SKM-1 treated with dmso at 0.1 percent for 144 hours (cell line): ENCODE measurements around the gene CEP290.
A peak's percentile ranks its signal among the peaks of the same experiment; 100 is the strongest.

ENCODE experiments used
- DNase-seq: peaks from one replicate; lab custom pipeline; 2025; ENCODE audit not compliant: unreplicated experiment; lab: John Stamatoyannopoulos, UW

CEP290 gene

GRCh38 chr12:88141774-88142609 is at the start of gene CEP290, which contains the start of gene TMTC3:
Gene CEP290 (minus strand): TSS chr12:88142088. CDS start chr12:88141307, 781 bp downstream.
Gene TMTC3 (plus strand): TSS chr12:88142307. CDS start chr12:88148316, 6,009 bp downstream.
- DNase-seq: peak; percentile 85

- no peak for DNase-seq
These were observed 46.3 kb upstream of the CEP290 start for GRCh38 chr12:88188180-88188579.

- DNase-seq: no peak
These were observed 45.7 kb upstream of the CEP290 start for GRCh38 chr12:88187571-88187970.

- DNase-seq: no peak
These were observed 44.1 kb upstream of the CEP290 start for GRCh38 chr12:88185988-88186387.

- DNase-seq: no peak
These were observed 43.4 kb upstream of the CEP290 start for GRCh38 chr12:88185279-88185678.

- DNase-seq: no peak
These were observed 42.3 kb upstream of the CEP290 start for GRCh38 chr12:88184196-88184595.

GRCh38 chr12:88182416-88182815 is 40.5 kb upstream of the CEP290 start:
- no peak for DNase-seq

GRCh38 chr12:88181881-88182280 is 40.0 kb upstream of the CEP290 start:
- DNase-seq: no peak

GRCh38 chr12:88179436-88180014 is 37.6 kb upstream of the CEP290 start:
- no peak for DNase-seq

GRCh38 chr12:88175544-88175943 is 33.7 kb upstream of the CEP290 start:
- no peak for DNase-seq

- no peak for DNase-seq
These were observed 31.0 kb upstream of the CEP290 start for GRCh38 chr12:88172844-88173407.

GRCh38 chr12:88167384-88167783 is 25.5 kb upstream of the CEP290 start:
- no peak for DNase-seq

GRCh38 chr12:88166179-88166578 is 24.3 kb upstream of the CEP290 start:
- no peak for DNase-seq

GRCh38 chr12:88163371-88163770 is 21.5 kb upstream of the CEP290 start:
- DNase-seq: no peak

- no peak for DNase-seq
These were observed 14.3 kb upstream of the CEP290 start for GRCh38 chr12:88156075-88156654.

- DNase-seq: no peak
These were observed 12.1 kb upstream of the CEP290 start for GRCh38 chr12:88153959-88154358.

GRCh38 chr12:88150063-88150462 is 8.2 kb upstream of the CEP290 start:
- no peak for DNase-seq

GRCh38 chr12:88145567-88146505 is 3.9 kb upstream of the CEP290 start:
- DNase-seq: no peak

GRCh38 chr12:88144546-88145468 is 2.9 kb upstream of the CEP290 start:
- no peak for DNase-seq

- DNase-seq: no peak
These were observed 2.1 kb upstream of the CEP290 start for GRCh38 chr12:88144037-88144436.
